ENCODE data around the gene FBXO9.
"Not testable (repeated sequence)": the region's sequence is repeated elsewhere in the genome, so short reads cannot be mapped to it uniquely, and the experiment has no call there.

FBXO9 gene

GRCh38 chr6:53058388-53059195, 6.6 kb upstream of the FBXO9 start:
- H3K27ac Mint-ChIP-seq: no peak overlapping the region
- no peaks in the 10 kb centered on the region for H3K9me3 Mint-ChIP-seq
- ATAC-seq (ENCODE audit: low read depth) (no peak), DNase-seq (ENCODE audit: low spot score in 2 of 2) (no peak)
- H3K4me1 Mint-ChIP-seq: peaks cover 42% of the 10 kb centered on the region
- no peaks in the 10 kb centered on the region for H3K27me3 Mint-ChIP-seq
- no peak overlapping the region for H3K4me3 Mint-ChIP-seq
- H3K36me3 Mint-ChIP-seq: peaks cover 11% of the 10 kb centered on the region

GRCh38 chr6:53059648-53060589, 5.3 kb upstream of the FBXO9 start:
- Mint-ChIP-seq H3K27ac (no peak overlapping the region), H3K27me3 (no peaks in the 10 kb centered on the region), H3K4me3 (peak overlapping the region; percentile 89), H3K36me3 (peaks cover 5% of the 10 kb centered on the region), H3K9me3 (no peaks in the 10 kb centered on the region), H3K4me1 (peaks cover 39% of the 10 kb centered on the region)
- ATAC-seq (ENCODE audit: low read depth) (no peak), DNase-seq (ENCODE audit: low spot score in 2 of 2) (no peak)

- Mint-ChIP-seq H3K36me3 (peaks cover 3% of the 10 kb centered on the region), H3K27ac (peak overlapping the region; percentile 83), H3K9me3 (no peaks in the 10 kb centered on the region), H3K4me1 (peaks cover 35% of the 10 kb centered on the region), H3K4me3 (peak overlapping the region; percentile 89), H3K27me3 (no peaks in the 10 kb centered on the region)
- ATAC-seq (ENCODE audit: low read depth) (no peak), DNase-seq (ENCODE audit: low spot score in 2 of 2) (no peak)
These were observed 3.0 kb upstream of the FBXO9 start for GRCh38 chr6:53062169-53062539.

GRCh38 chr6:53064255-53064654, 949 bp upstream of the FBXO9 start:
- ATAC-seq (ENCODE audit: low read depth); H3K9me3 Mint-ChIP-seq; H3K36me3 Mint-ChIP-seq; H3K27me3 Mint-ChIP-seq; H3K27ac Mint-ChIP-seq; DNase-seq (ENCODE audit: low spot score in 2 of 2): not testable (repeated sequence)
- Mint-ChIP-seq H3K4me1 (peaks cover 29% of the 10 kb centered on the region), H3K4me3 (peak overlapping the region; percentile 98)

DNA sequence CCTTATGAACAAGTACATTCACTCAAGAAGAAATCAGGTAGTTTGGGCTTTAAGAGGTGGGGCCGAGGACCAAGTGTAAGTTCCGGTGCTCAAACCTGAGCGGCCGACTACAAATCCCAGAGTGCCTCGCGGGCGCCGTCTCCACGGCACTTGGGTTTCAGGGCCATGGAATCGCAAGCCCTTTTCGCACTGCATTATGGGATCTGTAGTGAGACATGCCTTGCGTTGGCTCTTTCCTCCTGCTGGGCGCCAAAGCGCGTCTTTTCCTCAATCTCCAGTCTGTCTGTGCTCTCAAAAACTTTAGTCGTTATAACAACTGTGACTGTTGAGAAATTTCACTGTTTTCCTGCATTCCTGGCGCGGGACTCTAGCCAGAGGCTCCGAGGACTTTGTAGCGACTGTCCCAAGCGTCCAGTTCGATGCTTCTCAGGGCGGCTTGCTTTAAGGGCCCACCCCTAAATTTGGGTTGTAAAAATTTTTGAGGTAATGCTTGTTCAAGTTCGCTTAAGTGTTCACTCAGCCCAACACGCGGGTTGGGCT, 408 bp upstream of the FBXO9 start:
- H3K4me3 Mint-ChIP-seq: peak overlapping the region; percentile 98

DNA sequence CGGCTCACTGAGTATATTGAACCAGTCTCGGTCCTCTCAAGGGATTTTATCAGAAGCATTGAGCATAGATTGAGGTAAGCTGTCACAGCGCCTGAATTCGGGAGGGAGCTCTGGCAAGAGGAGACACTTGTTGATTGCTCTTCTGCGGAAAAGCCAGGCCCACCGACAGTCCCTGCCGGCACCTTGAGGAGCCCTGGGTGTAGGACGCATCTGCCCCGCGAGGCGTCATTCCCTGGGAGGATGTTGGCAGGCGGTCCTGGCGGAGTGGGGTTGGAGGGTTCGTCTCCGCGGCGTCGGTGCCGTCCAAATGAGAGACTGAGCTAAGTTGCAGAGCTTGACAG, 843 bp downstream of the FBXO9 start:
- Mint-ChIP-seq H3K9me3 (no peaks in the 10 kb centered on the region), H3K4me1 (peaks cover 18% of the 10 kb centered on the region), H3K4me3 (peak overlapping the region; percentile 98), H3K27me3 (no peaks in the 10 kb centered on the region), H3K27ac (peak overlapping the region; percentile 20), H3K36me3 (no peaks in the 10 kb centered on the region)
- DNase-seq (ENCODE audit: low spot score in 2 of 2): peak in 1 of 2 donors; percentile 15
- no peak for ATAC-seq (ENCODE audit: low read depth)

More for the DNA sequence above, 408 bp upstream of the FBXO9 start:
- Mint-ChIP-seq H3K9me3 (no peaks in the 10 kb centered on the region), H3K4me1 (peaks cover 23% of the 10 kb centered on the region), H3K27ac (peak overlapping the region; percentile 94), H3K36me3 (no peaks in the 10 kb centered on the region), H3K27me3 (no peaks in the 10 kb centered on the region)
- ATAC-seq (ENCODE audit: low read depth): peak; percentile 81
- peak; percentile 82 to 89 for DNase-seq (ENCODE audit: low spot score in 2 of 2)

GRCh38 chr6:53066874-53067706, 1.9 kb downstream of the FBXO9 start:
- Mint-ChIP-seq H3K27me3 (no peaks in the 10 kb centered on the region), H3K4me1 (peaks cover 18% of the 10 kb centered on the region), H3K9me3 (no peaks in the 10 kb centered on the region), H3K27ac (no peak overlapping the region), H3K36me3 (peaks cover under 1% of the 10 kb centered on the region), H3K4me3 (peak overlapping the region; percentile 56)
- ATAC-seq (ENCODE audit: low read depth) (no peak), DNase-seq (ENCODE audit: low spot score in 2 of 2) (no peak)

- Mint-ChIP-seq H3K4me3 (no peak overlapping the region), H3K4me1 (peaks cover 14% of the 10 kb centered on the region), H3K9me3 (no peaks in the 10 kb centered on the region), H3K27ac (no peak overlapping the region), H3K36me3 (peaks cover 4% of the 10 kb centered on the region), H3K27me3 (no peaks in the 10 kb centered on the region)
- no peak for ATAC-seq (ENCODE audit: low read depth)
- DNase-seq (ENCODE audit: low spot score in 2 of 2): no peak
These were observed 2.7 kb downstream of the FBXO9 start for GRCh38 chr6:53067849-53068361.

GRCh38 chr6:53069427-53069826, 4.2 kb downstream of the FBXO9 start:
- no peak for ATAC-seq (ENCODE audit: low read depth)
- Mint-ChIP-seq H3K4me1 (peaks cover 14% of the 10 kb centered on the region), H3K27ac (peak overlapping the region; percentile 17), H3K36me3 (peaks cover 11% of the 10 kb centered on the region), H3K4me3 (no peak overlapping the region), H3K27me3 (no peaks in the 10 kb centered on the region), H3K9me3 (no peaks in the 10 kb centered on the region)
- DNase-seq (ENCODE audit: low spot score in 2 of 2): no peak

- H3K27me3 Mint-ChIP-seq: no peaks in the 10 kb centered on the region
- H3K36me3 Mint-ChIP-seq: peaks cover 14% of the 10 kb centered on the region
- no peak for DNase-seq (ENCODE audit: low spot score in 2 of 2)
- H3K9me3 Mint-ChIP-seq: no peaks in the 10 kb centered on the region
- H3K4me3 Mint-ChIP-seq: no peak overlapping the region
- H3K27ac Mint-ChIP-seq: no peak overlapping the region
- ATAC-seq (ENCODE audit: low read depth): peak; percentile 56
- peaks cover 14% of the 10 kb centered on the region for H3K4me1 Mint-ChIP-seq
These were observed 5.6 kb downstream of the FBXO9 start for GRCh38 chr6:53070806-53071205.

DNA sequence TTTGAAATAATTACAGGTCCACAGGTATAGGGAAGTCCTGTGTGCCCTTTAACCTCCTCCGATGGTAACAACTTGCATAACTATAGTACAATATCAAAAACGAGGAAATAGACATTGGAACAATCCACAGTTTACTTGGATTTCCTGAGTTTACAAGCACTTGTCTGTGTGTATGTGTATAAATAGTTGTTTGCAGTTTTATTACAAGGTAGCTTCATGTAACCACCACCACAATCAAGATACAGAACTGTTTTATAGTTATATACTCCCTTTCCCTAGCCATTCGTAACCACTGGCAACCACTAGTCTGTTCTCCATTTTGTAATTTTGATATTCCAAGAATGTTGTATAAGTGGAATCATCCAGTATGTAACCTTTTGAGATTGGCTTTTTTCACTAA, 9.1 kb downstream of the FBXO9 start:
- no peaks in the 10 kb centered on the region for H3K27me3 Mint-ChIP-seq

DNA sequence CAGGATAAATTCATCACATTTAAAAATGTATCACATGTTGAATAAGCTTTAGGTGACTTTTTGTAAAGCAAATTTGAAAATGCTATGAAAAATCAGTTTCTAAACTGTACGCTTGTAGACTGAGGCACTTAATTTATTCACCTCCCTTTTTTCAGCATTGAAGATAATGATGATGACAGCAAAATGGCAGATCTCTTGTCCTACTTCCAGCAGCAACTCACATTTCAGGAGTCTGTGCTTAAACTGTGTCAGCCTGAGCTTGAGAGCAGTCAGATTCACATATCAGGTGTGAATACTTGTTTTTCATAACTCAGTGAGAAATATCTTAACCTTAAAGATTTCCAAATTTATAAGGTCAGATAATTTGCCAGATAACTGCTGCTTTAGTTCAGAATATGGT, 15.6 kb downstream of the FBXO9 start:
- Mint-ChIP-seq H3K4me1 (no peaks in the 10 kb centered on the region), H3K9me3 (no peaks in the 10 kb centered on the region), H3K27ac (no peak overlapping the region), H3K4me3 (no peak overlapping the region), H3K27me3 (no peaks in the 10 kb centered on the region), H3K36me3 (peaks cover 19% of the 10 kb centered on the region)
- no peak for ATAC-seq (ENCODE audit: low read depth)
- no peak for DNase-seq (ENCODE audit: low spot score in 2 of 2)

More for the DNA sequence above, 9.1 kb downstream of the FBXO9 start:
- no peak overlapping the region for H3K27ac Mint-ChIP-seq
- peaks cover 5% of the 10 kb centered on the region for H3K4me1 Mint-ChIP-seq
- peaks cover 18% of the 10 kb centered on the region for H3K36me3 Mint-ChIP-seq
- no peak for DNase-seq (ENCODE audit: low spot score in 2 of 2)
- ATAC-seq (ENCODE audit: low read depth): no peak
- H3K4me3 Mint-ChIP-seq: no peak overlapping the region
- H3K9me3 Mint-ChIP-seq: no peaks in the 10 kb centered on the region

- ATAC-seq (ENCODE audit: low read depth) (no peak), DNase-seq (ENCODE audit: low spot score in 2 of 2) (no peak)
- H3K36me3 Mint-ChIP-seq: peaks cover 30% of the 10 kb centered on the region
- H3K9me3 Mint-ChIP-seq: no peaks in the 10 kb centered on the region
- no peak overlapping the region for H3K4me3 Mint-ChIP-seq
- no peaks in the 10 kb centered on the region for H3K27me3 Mint-ChIP-seq
- H3K27ac Mint-ChIP-seq: no peak overlapping the region
- no peaks in the 10 kb centered on the region for H3K4me1 Mint-ChIP-seq
These were observed 21.1 kb downstream of the FBXO9 start for GRCh38 chr6:53086302-53086701.
